Measurements from ENCODE around the gene ASCC1.
"Not testable (repeated sequence)": the region's sequence is repeated elsewhere in the genome, so short reads cannot be mapped to it uniquely, and the experiment has no call there.

GRCh38 chr10:72224191-72224590 lies 8.1 kb upstream of the ASCC1 start:
- TF ChIP-seq CTCF (IDR thresholded peaks at IDR 0.05; ENCODE audit: insufficient read depth, low read depth, low read length); EZH2 (IDR thresholded peaks at IDR 0.05; ENCODE audit: insufficient read depth, low read length): not testable (repeated sequence)
